Measurements from ENCODE around the gene TMCC3.
"Not testable (repeated sequence)": the region's sequence is repeated elsewhere in the genome, so short reads cannot be mapped to it uniquely, and the experiment has no call there.

TMCC3 gene

DNA sequence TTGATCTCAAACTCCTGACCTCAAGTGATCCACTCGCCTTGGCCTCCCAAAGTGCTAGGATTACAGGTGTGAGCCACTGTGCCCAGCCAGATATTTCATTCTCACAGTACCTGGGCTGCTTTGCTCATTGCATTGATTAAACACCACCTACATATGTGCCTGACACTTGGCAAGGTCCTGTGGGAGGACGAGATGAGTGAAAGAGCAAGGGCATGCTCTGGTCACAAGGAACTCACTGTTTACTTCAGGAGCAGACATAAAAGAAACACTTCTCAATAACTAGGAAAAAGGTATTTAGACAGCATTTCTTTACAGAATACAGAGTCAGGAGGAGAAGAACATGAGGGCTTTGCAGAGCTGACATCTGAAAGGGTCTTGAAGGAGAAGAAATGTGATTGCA, 91.7 kb downstream of the TMCC3 start:
- no peak for DNase-seq (ENCODE audit: low read depth)
- no peak overlapping the region for H3K4me3 ChIP-seq (ENCODE audit: control insufficient read depth, low read depth, low read length)
- TF ChIP-seq, protein P1, sequence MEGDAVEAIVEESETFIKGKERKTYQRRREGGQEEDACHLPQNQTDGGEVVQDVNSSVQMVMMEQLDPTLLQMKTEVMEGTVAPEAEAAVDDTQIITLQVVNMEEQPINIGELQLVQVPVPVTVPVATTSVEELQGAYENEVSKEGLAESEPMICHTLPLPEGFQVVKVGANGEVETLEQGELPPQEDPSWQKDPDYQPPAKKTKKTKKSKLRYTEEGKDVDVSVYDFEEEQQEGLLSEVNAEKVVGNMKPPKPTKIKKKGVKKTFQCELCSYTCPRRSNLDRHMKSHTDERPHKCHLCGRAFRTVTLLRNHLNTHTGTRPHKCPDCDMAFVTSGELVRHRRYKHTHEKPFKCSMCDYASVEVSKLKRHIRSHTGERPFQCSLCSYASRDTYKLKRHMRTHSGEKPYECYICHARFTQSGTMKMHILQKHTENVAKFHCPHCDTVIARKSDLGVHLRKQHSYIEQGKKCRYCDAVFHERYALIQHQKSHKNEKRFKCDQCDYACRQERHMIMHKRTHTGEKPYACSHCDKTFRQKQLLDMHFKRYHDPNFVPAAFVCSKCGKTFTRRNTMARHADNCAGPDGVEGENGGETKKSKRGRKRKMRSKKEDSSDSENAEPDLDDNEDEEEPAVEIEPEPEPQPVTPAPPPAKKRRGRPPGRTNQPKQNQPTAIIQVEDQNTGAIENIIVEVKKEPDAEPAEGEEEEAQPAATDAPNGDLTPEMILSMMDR (IDR thresholded peaks at IDR 0.05; ENCODE audit: control insufficient read depth, insufficient read depth, low read depth, low read length, missing control alignments): no peak

DNA sequence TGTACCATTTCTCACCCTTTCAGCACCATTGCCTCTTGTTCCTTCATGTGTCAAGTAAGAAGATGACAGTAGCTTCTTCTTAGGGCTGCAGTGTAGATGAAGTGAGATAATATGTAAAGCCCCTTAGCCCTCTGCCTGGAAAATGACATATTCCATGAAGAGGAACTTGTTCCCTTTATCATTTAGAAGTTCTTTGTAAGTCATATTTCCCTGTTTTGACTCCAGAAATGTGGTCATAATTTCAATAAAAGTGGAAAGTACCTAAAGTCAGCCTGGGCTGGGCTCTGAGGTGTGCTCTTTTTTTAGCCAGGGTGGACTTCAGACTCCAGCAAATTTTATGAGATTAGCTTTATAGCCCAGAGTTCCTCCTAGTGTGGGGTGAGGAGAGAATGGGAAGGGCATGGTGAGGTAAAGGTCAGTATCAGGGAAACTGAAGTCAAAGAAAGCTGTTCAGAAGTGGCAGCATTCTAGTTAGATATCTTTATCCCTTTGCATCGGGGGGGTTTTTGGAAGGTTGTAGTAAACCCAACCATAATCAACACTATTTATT, 92.5 kb downstream of the TMCC3 start:
- H3K4me3 ChIP-seq (ENCODE audit: control insufficient read depth, low read depth, low read length): no peak overlapping the region
- DNase-seq (ENCODE audit: low read depth): no peak
- TF ChIP-seq, protein P1 (IDR thresholded peaks at IDR 0.05; ENCODE audit: control insufficient read depth, insufficient read depth, low read depth, low read length, missing control alignments): no peak

DNA sequence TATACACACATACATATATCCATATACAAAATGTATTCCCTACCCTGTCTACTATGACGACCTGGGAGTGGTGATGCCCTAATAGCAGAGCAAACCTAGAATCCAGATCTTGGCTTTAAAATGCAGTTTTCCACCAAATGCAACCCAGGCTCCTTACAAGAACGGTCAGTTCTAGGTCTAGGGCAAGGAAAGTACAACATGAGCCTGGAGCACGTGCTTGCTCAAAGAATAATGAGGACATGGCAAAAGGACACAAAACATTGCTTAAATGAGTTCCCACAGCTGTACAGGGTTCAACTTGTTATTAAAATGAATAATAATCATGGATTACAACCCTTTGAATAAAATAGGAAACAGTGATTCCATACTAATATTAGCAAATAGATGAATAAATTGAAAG, 94.7 kb downstream of the TMCC3 start:
- TF ChIP-seq, protein P1 (IDR thresholded peaks at IDR 0.05; ENCODE audit: control insufficient read depth, insufficient read depth, low read depth, low read length, missing control alignments): no peak
- DNase-seq (ENCODE audit: low read depth): no peak
- no peak overlapping the region for H3K4me3 ChIP-seq (ENCODE audit: control insufficient read depth, low read depth, low read length)

DNA sequence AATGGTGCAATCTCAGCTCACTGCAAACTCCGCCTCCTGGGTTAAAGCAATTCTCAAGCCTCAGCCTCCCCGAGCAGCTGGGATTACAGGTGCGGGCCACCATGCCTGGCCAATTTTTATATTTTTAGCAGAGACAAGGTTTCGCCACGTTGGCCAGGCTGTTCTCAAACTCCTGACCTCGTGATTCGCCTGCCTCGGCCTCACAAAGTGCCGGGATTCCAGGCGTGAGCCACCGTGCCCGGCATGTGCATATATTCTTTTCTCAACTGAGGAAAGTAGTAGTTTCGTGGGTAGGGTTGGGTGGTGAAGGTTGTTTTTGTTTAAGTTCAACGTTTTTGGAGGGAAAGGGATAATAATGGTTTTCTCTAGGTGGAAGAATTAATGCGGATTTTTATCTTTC, 96.5 kb downstream of the TMCC3 start:
- H3K4me3 ChIP-seq (ENCODE audit: control insufficient read depth, low read depth, low read length): no peak overlapping the region
- no peak for DNase-seq (ENCODE audit: low read depth)
- TF ChIP-seq, protein P1 (IDR thresholded peaks at IDR 0.05; ENCODE audit: control insufficient read depth, insufficient read depth, low read depth, low read length, missing control alignments): no peak

DNA sequence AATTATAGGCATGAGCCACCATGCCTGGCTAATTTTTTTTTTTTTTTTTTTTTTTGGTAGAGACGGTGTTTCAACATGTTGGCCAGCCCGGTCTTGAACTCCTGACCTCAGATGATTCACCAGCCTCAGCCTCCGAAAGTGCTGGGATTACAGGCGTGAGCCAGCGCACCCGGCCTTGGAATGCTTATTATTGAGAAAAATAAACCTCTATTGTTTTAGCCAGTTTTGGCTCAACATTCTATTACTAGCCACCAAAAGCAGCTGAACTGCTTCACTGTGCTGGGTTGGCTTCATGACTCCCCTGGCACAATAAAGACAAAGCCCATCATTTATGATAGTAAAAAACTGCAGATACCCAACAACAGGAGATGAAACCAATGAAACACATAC, 97.2 kb downstream of the TMCC3 start:
- no peak overlapping the region for H3K4me3 ChIP-seq (ENCODE audit: control insufficient read depth, low read depth, low read length)
- peak; percentile 49 for DNase-seq (ENCODE audit: low read depth)
- TF ChIP-seq, protein P1 (IDR thresholded peaks at IDR 0.05; ENCODE audit: control insufficient read depth, insufficient read depth, low read depth, low read length, missing control alignments): no peak

DNA sequence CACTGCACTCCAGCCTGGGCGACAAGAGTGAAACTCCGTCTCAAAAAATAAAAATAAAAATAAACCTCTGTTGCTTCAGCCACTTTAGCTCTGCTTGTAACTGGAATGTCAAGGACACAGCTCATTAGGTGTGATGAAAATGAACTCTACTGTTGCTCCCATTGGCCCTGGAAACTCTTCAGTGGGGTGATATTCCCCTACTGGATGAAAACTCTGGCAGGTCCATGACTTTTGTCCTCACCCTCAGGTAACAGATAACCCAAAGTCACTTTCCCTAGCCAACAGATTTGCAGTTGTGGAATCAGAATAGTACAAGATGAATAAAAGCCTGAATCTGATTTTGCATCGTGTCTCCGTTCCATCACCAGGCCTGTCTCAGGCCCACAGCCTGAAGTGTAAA, 98.5 kb downstream of the TMCC3 start:
- no peak for DNase-seq (ENCODE audit: low read depth)
- H3K4me3 ChIP-seq (ENCODE audit: control insufficient read depth, low read depth, low read length): no peak overlapping the region
- TF ChIP-seq, protein P1 (IDR thresholded peaks at IDR 0.05; ENCODE audit: control insufficient read depth, insufficient read depth, low read depth, low read length, missing control alignments): no peak

DNA sequence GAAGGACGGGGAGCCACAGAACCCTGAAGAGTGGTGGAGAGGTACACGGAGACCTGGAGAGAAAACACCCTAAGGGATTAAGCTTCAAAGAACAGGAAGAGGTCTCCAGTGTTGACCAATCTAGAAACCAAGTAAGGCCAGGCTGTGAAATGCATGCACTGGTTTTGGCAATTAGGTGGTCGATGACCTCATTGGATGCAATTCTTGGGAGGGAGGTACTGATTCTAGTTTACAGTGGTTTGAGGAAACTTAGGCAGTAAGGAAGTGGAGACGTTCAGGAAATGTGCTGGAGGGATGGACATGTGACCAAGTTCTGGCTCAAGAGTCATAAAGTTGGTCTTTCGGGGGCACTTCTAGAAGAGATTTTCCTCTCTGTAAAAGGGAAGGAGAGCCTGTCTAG, 99.4 kb downstream of the TMCC3 start:
- no peak for DNase-seq (ENCODE audit: low read depth)
- H3K4me3 ChIP-seq (ENCODE audit: control insufficient read depth, low read depth, low read length): no peak overlapping the region
- TF ChIP-seq, protein P1 (IDR thresholded peaks at IDR 0.05; ENCODE audit: control insufficient read depth, insufficient read depth, low read depth, low read length, missing control alignments): no peak

DNA sequence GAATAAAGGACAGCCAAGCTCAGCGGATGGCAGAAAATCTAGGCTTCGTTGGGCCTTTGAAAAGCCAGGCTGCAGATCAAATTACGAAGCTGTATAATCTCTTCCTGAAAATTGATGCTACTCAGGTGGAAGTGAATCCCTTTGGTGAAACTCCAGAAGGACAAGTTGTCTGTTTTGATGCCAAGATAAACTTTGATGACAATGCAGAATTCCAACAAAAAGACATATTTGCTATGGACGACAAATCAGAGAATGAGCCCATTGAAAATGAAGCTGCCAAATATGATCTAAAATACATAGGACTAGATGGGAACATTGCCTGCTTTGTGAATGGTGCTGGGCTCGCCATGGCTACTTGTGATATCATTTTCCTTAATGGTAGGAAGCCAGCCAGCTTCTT, 101.5 kb downstream of the TMCC3 start:
- DNase-seq (ENCODE audit: low read depth); H3K4me3 ChIP-seq (ENCODE audit: control insufficient read depth, low read depth, low read length): not testable (repeated sequence)
